Measurements from ENCODE around the gene CYYR1. TPM values are rescaled to one million over a fixed set of nuclear protein-coding genes. Genes with fewer than 3 reads are reported as not detected.

The CYYR1 gene
- total RNA-seq, 1 experiment from 2014 or later = 0.12 TPM

GRCh38 chr21:26529526-26529925, 43.6 kb downstream of the CYYR1 start:
- ChIA-PET POLR2A (no interaction called here), CTCF (no interaction called here), RAD21 (ENCODE audit: low non-redundant PET in 1 of 2, low total read pairs in 2 of 2, uncharacterized antibody in 2 of 2, unreplicated experiment in 2 of 2) (no interaction called here)
- DNase-seq (ENCODE audit: low read depth, low spot score) = no peak
- H4K20me1 ChIP-seq (ENCODE audit: insufficient read depth) = no peaks in the 10 kb centered on the region
- no peaks in the 10 kb centered on the region for H3K27me3 ChIP-seq (ENCODE audit: insufficient read depth, low read length)
- no peak for ATAC-seq
- no peak overlapping the region for H3K27ac ChIP-seq (ENCODE audit: low read depth, low read length)
- TF ChIP-seq CBX3 (IDR thresholded peaks at IDR 0.05; ENCODE audit: low read depth) = no peak
- no peak overlapping the region for H2AFZ ChIP-seq (ENCODE audit: low read depth, low read length, poor library complexity, severe bottlenecking)
- H3K36me3 ChIP-seq (ENCODE audit: control insufficient read depth in 1 of 2, insufficient read depth in 2 of 2, low read length in 2 of 2) = no peaks in the 10 kb centered on the region
- no TSS peak for BruUV-seq (replicated peaks)
- H3K4me3 ChIP-seq (replicated peaks in 1 of 2; ENCODE audit: low read depth in 1 of 2, low read length in 2 of 2) = no peak overlapping the region
- no peaks in the 10 kb centered on the region; a peak in 1 of 4 replicates for H3K9me3 ChIP-seq (ENCODE audit: control insufficient read depth in 1 of 2, insufficient read depth in 1 of 2, low read depth in 1 of 2, low read length in 2 of 2)
- H3K9ac ChIP-seq (ENCODE audit: low read length) = no peak overlapping the region
- no peaks in the 10 kb centered on the region for H3K79me2 ChIP-seq (ENCODE audit: insufficient read depth, low read length)
- H3K4me1 ChIP-seq (ENCODE audit: control insufficient read depth in 1 of 2, insufficient read depth in 2 of 2, low read length in 2 of 2) = no peaks in the 10 kb centered on the region
- no peaks in the 10 kb centered on the region for H3K9me2 ChIP-seq (ENCODE audit: insufficient read depth)
- intact Hi-C loops (cut with micrococcal nuclease) = no loop called here
- H3K4me2 ChIP-seq (ENCODE audit: low read length) = no peak overlapping the region

GRCh38 chr21:26528882-26529281, 44.2 kb downstream of the CYYR1 start:
- H3K4me1 ChIP-seq (ENCODE audit: control insufficient read depth in 1 of 2, insufficient read depth in 2 of 2, low read length in 2 of 2) = no peaks in the 10 kb centered on the region
- H2AFZ ChIP-seq (ENCODE audit: low read depth, low read length, poor library complexity, severe bottlenecking) = no peak overlapping the region
- H3K79me2 ChIP-seq (ENCODE audit: insufficient read depth, low read length) = no peaks in the 10 kb centered on the region
- TF ChIP-seq ZFX (IDR thresholded peaks at IDR 0.05) (no peak), ATF3 (IDR thresholded peaks at IDR 0.05) (no peak), TCF7L2 (IDR thresholded peaks at IDR 0.05; ENCODE audit: borderline replicate concordance, extremely low read depth, insufficient read depth, insufficient read length) (no peak), YY1 (IDR thresholded peaks at IDR 0.05; ENCODE audit: extremely low read depth, insufficient replicate concordance, low read depth, low read length) (no peak), SIN3A (IDR thresholded peaks at IDR 0.05; ENCODE audit: low read depth) (no peak), ZBTB33 (IDR thresholded peaks at IDR 0.05; ENCODE audit: extremely low read depth, insufficient replicate concordance, low read length) (no peak)
- intact Hi-C loops (cut with micrococcal nuclease) = no loop called here
- no peaks in the 10 kb centered on the region for H4K20me1 ChIP-seq (ENCODE audit: insufficient read depth)
- CTCF ChIA-PET = no interaction called here
- H3K9ac ChIP-seq (ENCODE audit: low read length) = no peak overlapping the region
- H3K9me2 ChIP-seq (ENCODE audit: insufficient read depth) = no peaks in the 10 kb centered on the region
- RAD21 ChIA-PET (ENCODE audit: low non-redundant PET in 1 of 2, low total read pairs in 2 of 2, uncharacterized antibody in 2 of 2, unreplicated experiment in 2 of 2) = no interaction called here
- no peak for ATAC-seq
- no peak overlapping the region for H3K4me3 ChIP-seq (replicated peaks in 1 of 2; ENCODE audit: low read depth in 1 of 2, low read length in 2 of 2)
- BruUV-seq (replicated peaks) = no TSS peak
- H3K4me2 ChIP-seq (ENCODE audit: low read length) = no peak overlapping the region
- no peak overlapping the region for H3K27ac ChIP-seq (ENCODE audit: low read depth, low read length)
- no peak for DNase-seq (ENCODE audit: low read depth, low spot score)
- POLR2A ChIA-PET = no interaction called here
- no peaks in the 10 kb centered on the region for H3K27me3 ChIP-seq (ENCODE audit: insufficient read depth, low read length)
- H3K36me3 ChIP-seq (ENCODE audit: control insufficient read depth in 1 of 2, insufficient read depth in 2 of 2, low read length in 2 of 2) = no peaks in the 10 kb centered on the region
- no peaks in the 10 kb centered on the region; a peak in 1 of 4 replicates for H3K9me3 ChIP-seq (ENCODE audit: control insufficient read depth in 1 of 2, insufficient read depth in 1 of 2, low read depth in 1 of 2, low read length in 2 of 2)
